Esophagus muscularis mucosa (tissue), 4 donors: ENCODE measurements around the gene GNPTG. TPM values are rescaled to one million over a fixed set of nuclear protein-coding genes. Genes with fewer than 3 reads are reported as not detected.

Experiments
- DNase-seq: peaks from one replicate; pipeline ENCODE4 v3.0.0-alpha.2; 2017; ENCODE audit errors: extremely low spot score
- H3K27ac ChIP-seq, 4 donors: fragments of 200-600 bp; sonication (generic); replicated peaks in 1 of 4; 1 replicate in 3 of 4; 2 replicates in 1 of 4; pipeline ENCODE4 v1.5.1; 2016 to 2019; ENCODE audit warnings: mild to moderate bottlenecking in 1 of 4
- H3K27me3 ChIP-seq, 4 donors: fragments of 200-600 bp; sonication (generic); one replicate each; pipeline versions ENCODE4 v1.5.1 to v1.6.0; 2016 to 2019
- H3K36me3 ChIP-seq, 4 donors: fragments of 200-600 bp; sonication (generic); one replicate each; pipeline ENCODE4 v1.5.1; 2016 to 2019
- H3K4me1 ChIP-seq, 4 donors: fragments of 200-600 bp; sonication (generic); one replicate each; pipeline ENCODE4 v1.5.1; 2016 to 2019
- H3K4me3 ChIP-seq, 4 donors: fragments of 200-600 bp; sonication (generic); 1 replicate in 2 of 4; 2 replicates in 2 of 4; pipeline ENCODE4 v1.5.1; 2016 to 2019; ENCODE audit warnings: mild to moderate bottlenecking in 4 of 4, moderate library complexity in 1 of 4
- H3K9me3 ChIP-seq, 4 donors: fragments of 200-600 bp; sonication (generic); 1 replicate in 3 of 4; 2 replicates in 1 of 4; pipeline ENCODE4 v1.5.1; 2016 to 2019
- CTCF ChIP-seq, 3 experiments: fragments of 200-600 bp in 2 of 3; fragments of 450-650 bp in 1 of 3; sonication (generic) in 2 of 3; IDR thresholded peaks; one replicate each; pipeline ENCODE4 v1.5.1; 2017 to 2019; ENCODE audit warnings: antibody characterized with exemption in 3 of 3, mild to moderate bottlenecking in 2 of 3, moderate library complexity in 1 of 3
- EP300 ChIP-seq: sonication (generic); formaldehyde crosslinking; IDR thresholded peaks from one replicate; pipeline ENCODE4 v1.6.1; 2017; ENCODE audit warnings: antibody characterized with exemption
- POLR2A ChIP-seq: fragments of 450-650 bp; IDR thresholded peaks from one replicate; pipeline ENCODE4 v1.6.1; 2017; ENCODE audit warnings: antibody characterized with exemption, moderate library complexity, mild to moderate bottlenecking, low read depth
- POLR2AphosphoS5 ChIP-seq, 2 donors: sonication (generic); formaldehyde crosslinking; IDR thresholded peaks; one replicate each; pipeline ENCODE4 v1.6.1; 2017; ENCODE audit warnings: antibody characterized with exemption in 2 of 2
- WGBS: methylation state at CpG from one replicate; pipeline ENCODE4 v1.1.5; 2018; 5-methylcytosine and 5-hydroxymethylcytosine counted together
- intact Hi-C: fragments of 100-400 bp; cut with DNase I; formaldehyde crosslinking; loops from one replicate; pipeline ENCODE4 v1.15.1; 2023
- total RNA-seq, 4 donors: library from RNA; depleted of rRNA; stranded (reverse); fragments of >200 nt; gene quantifications; one replicate each; pipeline versions ENCODE4 v1.1.0 to v1.2.1, GENCODE V29; 2016

Gene GNPTG
- total RNA-seq, 4 donors from 2014 or later = 54.4 to 70.5 (median 61.1) TPM

DNA sequence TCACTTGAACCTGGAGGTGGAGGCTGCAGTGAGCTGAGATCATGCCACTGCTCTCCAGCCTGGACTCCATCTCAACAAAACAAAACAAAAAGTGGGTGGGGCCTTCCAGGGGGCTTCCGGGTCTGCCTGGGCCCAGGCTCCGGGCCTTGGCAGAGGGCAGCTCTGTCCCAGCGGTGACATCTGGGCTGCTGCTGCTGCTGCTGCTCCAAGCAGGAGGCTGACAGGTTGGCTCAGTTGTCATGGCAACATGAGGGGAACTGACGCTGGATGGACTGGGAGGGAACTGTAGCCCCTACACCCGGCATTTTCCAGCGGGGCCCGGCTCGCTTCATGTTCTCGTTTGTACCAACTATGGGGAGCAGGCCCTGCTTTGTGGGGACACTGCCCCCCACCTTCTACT lies 14.2 kb upstream of the GNPTG start:
- peaks cover 8 to 83% (median 24%) of the 10 kb centered on the region in 4 donors for H3K27me3 ChIP-seq
- no peak for DNase-seq
- no peaks in the 10 kb centered on the region for H3K9me3 ChIP-seq
- H3K4me1 ChIP-seq = peaks cover 16 to 31% (median 27%) of the 10 kb centered on the region in 4 donors
- TF ChIP-seq CTCF (IDR thresholded peaks at IDR 0.05) (no peak), POLR2A (no peak), EP300 (no peak), POLR2AphosphoS5 (IDR thresholded peaks at IDR 0.05) (no peak)
- no peak overlapping the region for H3K4me3 ChIP-seq
- peaks cover 0 to 3% (median 0%) of the 10 kb centered on the region in 4 donors for H3K36me3 ChIP-seq
- no peak overlapping the region for H3K27ac ChIP-seq
- intact Hi-C loops = no loop called here
- WGBS = 41% methylated on average over 9 of the region's 9 CpGs

GRCh38 chr16:1338119-1338730 lies 13.5 kb upstream of the GNPTG start:
- 80% methylated on average over 1 of the region's 30 CpGs for WGBS
- Histone ChIP-seq H3K27ac (no peak overlapping the region), H3K9me3 (no peaks in the 10 kb centered on the region), H3K4me1 (peaks cover 15 to 31% (median 27%) of the 10 kb centered on the region in 4 donors), H3K36me3 (peaks cover 0 to 3% (median 0%) of the 10 kb centered on the region in 4 donors), H3K27me3 (peaks cover 8 to 80% (median 17%) of the 10 kb centered on the region in 4 donors), H3K4me3 (no peak overlapping the region)
- no peak for DNase-seq
- intact Hi-C loops = no loop called here
- peak in 1 of 3 experiments; percentile 19 for TF ChIP-seq CTCF (IDR thresholded peaks at IDR 0.05)
- no peak for TF ChIP-seq POLR2AphosphoS5 (IDR thresholded peaks at IDR 0.05)
- TF ChIP-seq EP300 = no peak

GRCh38 chr16:1338855-1339675 lies 12.7 kb upstream of the GNPTG start:
- Histone ChIP-seq H3K4me3 (no peak overlapping the region), H3K9me3 (no peaks in the 10 kb centered on the region), H3K4me1 (peaks cover 11 to 29% (median 22%) of the 10 kb centered on the region in 4 donors), H3K27me3 (peaks cover 2 to 72% (median 10%) of the 10 kb centered on the region in 4 donors), H3K27ac (no peak overlapping the region), H3K36me3 (peaks cover 0 to 3% (median 0%) of the 10 kb centered on the region in 4 donors)
- DNase-seq = no peak
- TF ChIP-seq CTCF (IDR thresholded peaks at IDR 0.05) (no peak), EP300 (no peak), POLR2A (no peak), POLR2AphosphoS5 (IDR thresholded peaks at IDR 0.05) (no peak)
- intact Hi-C loops = no loop called here
- 69% methylated on average over 28 of the region's 31 CpGs for WGBS

DNA sequence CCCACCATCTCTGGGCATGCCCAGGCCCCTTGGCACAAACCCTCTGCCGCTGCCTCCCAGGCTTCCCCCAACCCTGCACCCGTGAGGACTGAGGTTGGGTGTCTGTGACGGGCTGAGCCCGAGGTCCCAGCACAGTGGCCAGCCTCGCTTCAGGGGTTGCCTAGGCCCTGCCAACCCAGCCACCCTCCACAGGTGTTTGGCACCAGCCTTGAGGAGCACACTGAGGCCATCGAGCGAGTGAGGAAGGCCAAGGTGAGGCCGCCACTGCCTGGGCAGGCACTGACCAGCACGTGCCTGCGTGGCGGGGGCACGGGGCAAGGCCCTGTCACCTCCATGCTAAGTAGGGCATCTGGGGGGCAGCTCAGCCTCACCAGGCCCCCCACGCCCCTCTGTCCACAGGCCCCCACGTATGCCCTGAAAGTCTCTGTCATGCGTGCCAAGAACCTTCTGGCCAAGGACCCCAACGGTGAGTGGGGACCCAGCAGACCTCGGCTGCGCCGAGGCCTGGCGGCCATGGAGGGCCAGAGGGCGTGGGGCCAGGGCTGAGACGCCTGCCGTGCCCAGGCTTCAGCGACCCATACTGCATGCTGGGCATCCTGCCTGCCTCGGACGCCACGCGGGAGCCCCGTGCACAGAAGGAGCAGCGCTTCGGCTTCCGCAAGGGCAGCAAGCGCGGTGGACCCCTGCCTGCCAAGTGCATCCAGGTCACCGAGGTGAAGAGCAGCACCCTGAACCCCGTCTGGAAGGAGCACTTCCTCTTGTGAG lies 10.8 kb upstream of the GNPTG start:
- intact Hi-C loops = no loop called here
- Histone ChIP-seq H3K4me1 (peaks cover 6 to 19% (median 16%) of the 10 kb centered on the region in 4 donors), H3K4me3 (no peak overlapping the region), H3K27me3 (peaks cover 0 to 53% (median 0%) of the 10 kb centered on the region in 4 donors), H3K27ac (no peak overlapping the region), H3K36me3 (peaks cover 0 to 3% (median 0%) of the 10 kb centered on the region in 4 donors), H3K9me3 (no peaks in the 10 kb centered on the region)
- 66% methylated on average over 7 of the region's 36 CpGs for WGBS
- TF ChIP-seq POLR2A = no peak
- no peak for TF ChIP-seq EP300
- TF ChIP-seq CTCF (IDR thresholded peaks at IDR 0.05) = no peak
- TF ChIP-seq POLR2AphosphoS5 (IDR thresholded peaks at IDR 0.05) = no peak
- no peak for DNase-seq
